Measurements from ENCODE around the gene SCYGR6.

GRCh38 chr2:227759411-227760118 is 35.0 kb upstream of the SCYGR6 start:
- TF ChIP-seq SP1 (IDR thresholded peaks at IDR 0.05; ENCODE audit: low read depth) (no peak), POLR2AphosphoS5 (IDR thresholded peaks at IDR 0.05; ENCODE audit: low read depth, low read length) (no peak), CTCF (IDR thresholded peaks at IDR 0.05 in 2 of 3, conservative IDR thresholded peaks at IDR 0.05 in 1 of 3; ENCODE audit: borderline replicate concordance in 1 of 3, insufficient read depth in 1 of 3, low read depth in 2 of 3, low read length in 2 of 3) (no peak), CEBPB (IDR thresholded peaks at IDR 0.05; ENCODE audit: low read depth) (no peak), ATF3 (IDR thresholded peaks at IDR 0.05) (no peak), CBX3 (IDR thresholded peaks at IDR 0.05; ENCODE audit: low read depth) (no peak), REST (IDR thresholded peaks at IDR 0.05; ENCODE audit: low read depth) (no peak), JUND (IDR thresholded peaks at IDR 0.05) (no peak), POLR2A (IDR thresholded peaks at IDR 0.05; ENCODE audit: borderline replicate concordance, extremely low read depth, insufficient read depth, insufficient read length) (no peak), YY1 (IDR thresholded peaks at IDR 0.05; ENCODE audit: extremely low read depth, insufficient replicate concordance, low read depth, low read length) (no peak), TCF7L2 (IDR thresholded peaks at IDR 0.05; ENCODE audit: borderline replicate concordance, extremely low read depth, insufficient read depth, insufficient read length) (no peak), EZH2phosphoT487 (IDR thresholded peaks at IDR 0.05; ENCODE audit: borderline replicate concordance) (no peak), SRF (IDR thresholded peaks at IDR 0.05; ENCODE audit: low read depth) (no peak), ZBTB33 (IDR thresholded peaks at IDR 0.05; ENCODE audit: extremely low read depth, insufficient replicate concordance, low read length) (no peak)

Measured in HCT116 (cell line).